Left cardiac atrium (tissue), 4 donors: ENCODE data around the gene ITGBL1. TPM values are rescaled to one million over a fixed set of nuclear protein-coding genes. Genes with fewer than 3 reads are reported as not detected.

Experiments
- ATAC-seq, 2 donors: fragments of 200-7000 bp; cut with Tn5 transposase; one replicate each; pipeline ENCODE4 v1.9.1; 2020; ENCODE audit warnings: mild to moderate bottlenecking in 2 of 2, moderate library complexity in 2 of 2
- DNase-seq: peaks from one replicate; pipeline ENCODE4 v3.0.0-alpha.2; 2020
- intact Hi-C, 2 donors: fragments of 100-400 bp; cut with DNase I; formaldehyde crosslinking; loops; one replicate each; pipeline versions ENCODE4 v1.14.1 to v1.15.1; 2022 to 2023
- long read RNA-seq: library from polyadenylated mRNA; unstranded; transcript quantifications from one replicate; pipeline ENCODE4 v2.0.0, GENCODE V29; 2021
- total RNA-seq, 2 donors: library from RNA; stranded (reverse); fragmentation: NEBNext Ultra II Directional; extraction: Animal tissue kit (Norgen Biotek cat#: 25700); gene quantifications; one replicate each; pipeline ENCODE4 v1.2.1, GENCODE V29; 2021
- donor health status: DM: no; HTN: yes; CAD: no.
- donor health status: DM: no; HTN: yes; CAD: no; lungs with severe emphysema.
- donor health status: DM: yes; HTN: yes; CAD: no.
- donor health status: Dilated cardiomyopathy.

ITGBL1 gene, protein sequence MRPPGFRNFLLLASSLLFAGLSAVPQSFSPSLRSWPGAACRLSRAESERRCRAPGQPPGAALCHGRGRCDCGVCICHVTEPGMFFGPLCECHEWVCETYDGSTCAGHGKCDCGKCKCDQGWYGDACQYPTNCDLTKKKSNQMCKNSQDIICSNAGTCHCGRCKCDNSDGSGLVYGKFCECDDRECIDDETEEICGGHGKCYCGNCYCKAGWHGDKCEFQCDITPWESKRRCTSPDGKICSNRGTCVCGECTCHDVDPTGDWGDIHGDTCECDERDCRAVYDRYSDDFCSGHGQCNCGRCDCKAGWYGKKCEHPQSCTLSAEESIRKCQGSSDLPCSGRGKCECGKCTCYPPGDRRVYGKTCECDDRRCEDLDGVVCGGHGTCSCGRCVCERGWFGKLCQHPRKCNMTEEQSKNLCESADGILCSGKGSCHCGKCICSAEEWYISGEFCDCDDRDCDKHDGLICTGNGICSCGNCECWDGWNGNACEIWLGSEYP
- 10 to 100 TPM; 11.6 to 16.1 TPM for total RNA-seq
- long read RNA-seq, transcript ITGBL1-202 (11 exons, 2,494 nt), result major isoform, 10 of 13 reads
- long read RNA-seq, partial matches to known transcripts, result 0 of 13 reads
- long read RNA-seq, other reads (novel, unspliced or antisense), result 3 of 13 reads

DNA sequence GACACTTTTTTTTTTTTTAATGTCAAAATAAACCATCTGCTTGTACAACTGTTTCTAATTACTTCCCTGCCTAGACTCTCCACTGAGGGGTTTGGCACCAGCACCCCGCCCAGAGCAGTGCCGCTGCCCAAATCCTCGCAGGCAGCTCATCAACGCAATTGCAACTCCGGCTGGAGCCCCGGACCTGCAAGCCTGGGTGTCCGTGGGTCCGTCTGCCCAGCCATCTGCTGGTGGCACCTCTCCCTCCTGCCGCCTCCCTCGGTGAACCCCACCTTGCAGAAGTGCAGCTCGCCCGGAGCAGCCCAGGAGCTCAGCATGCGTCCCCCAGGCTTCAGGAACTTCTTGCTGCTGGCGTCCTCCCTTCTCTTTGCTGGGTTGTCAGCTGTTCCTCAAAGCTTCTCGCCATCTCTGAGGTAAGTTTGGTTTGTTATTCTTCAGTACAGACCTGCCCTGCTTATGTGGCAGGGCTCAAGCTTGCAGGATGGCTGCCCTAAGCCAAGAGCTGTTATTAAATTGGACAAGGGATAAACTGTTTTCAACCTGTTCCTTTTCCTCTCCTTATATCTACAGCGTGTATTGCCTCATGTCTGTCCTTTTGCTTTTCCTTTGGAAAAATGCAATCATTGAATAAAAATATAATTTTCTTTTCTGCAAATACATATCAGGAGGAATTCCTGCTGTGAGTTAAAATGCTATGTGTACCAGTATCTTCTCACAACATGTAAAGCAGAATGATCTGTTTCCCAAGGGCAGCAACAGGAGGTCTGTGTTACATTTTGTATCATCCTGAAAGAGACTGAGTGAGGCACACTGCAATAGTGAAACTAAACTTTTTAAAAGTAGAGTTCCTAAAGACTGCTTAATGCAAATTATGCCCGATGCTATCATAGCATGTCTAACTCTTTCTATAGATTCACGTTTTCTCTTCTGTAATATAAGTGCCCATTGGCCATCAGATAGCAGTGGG is at the start of gene ITGBL1:
Gene ITGBL1 (plus strand): TSS at position 157 of the 967 bp plus-strand sequence. CDS start 159 bp downstream, at position 316.
- intact Hi-C loops, result no loop called here
- peak; percentile 34 for DNase-seq
- peak; percentile 48 to 71 for ATAC-seq

DNA sequence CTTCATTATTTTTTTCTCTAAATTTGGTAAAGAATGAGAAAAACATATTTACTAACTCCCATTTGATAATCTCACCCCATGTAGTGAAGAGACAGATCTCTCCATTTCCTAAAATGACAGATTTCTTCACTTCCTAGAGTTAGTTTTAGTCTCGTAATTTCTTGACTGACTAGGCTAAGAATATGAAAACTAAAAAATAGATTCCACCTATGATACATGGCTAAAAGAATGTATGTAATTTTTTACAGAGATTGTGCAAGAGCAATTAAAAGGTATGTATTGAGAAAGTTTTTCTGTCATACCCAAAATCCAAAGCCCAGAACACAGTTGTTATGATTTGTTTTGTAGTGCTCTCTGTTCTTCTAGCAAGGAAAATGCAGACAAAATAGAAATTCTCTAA is 45.7 kb upstream of the ITGBL1 start:
- no peak for DNase-seq
- intact Hi-C loops, result no loop called here
- ATAC-seq, result no peak

DNA sequence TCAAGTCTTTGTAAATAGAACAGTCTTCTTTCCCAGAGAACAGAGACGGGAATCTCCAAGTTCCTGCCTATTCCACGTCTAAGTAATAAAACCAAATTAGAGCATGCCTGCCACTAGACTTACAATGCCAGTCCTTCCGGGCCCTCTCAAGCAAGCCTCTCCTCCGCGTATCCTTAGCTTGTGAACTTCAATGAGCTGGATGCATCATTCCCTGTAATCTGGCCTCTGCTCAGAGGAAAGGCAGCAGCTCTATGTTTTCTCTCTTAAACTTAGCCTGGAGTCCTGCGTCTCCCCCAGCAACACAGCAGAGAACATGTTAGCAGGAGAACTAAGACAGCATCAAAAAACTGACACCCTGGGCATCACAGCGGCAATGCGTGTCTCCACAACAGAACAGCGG is 44.3 kb upstream of the ITGBL1 start:
- no peak for DNase-seq
- ATAC-seq, result peak in 1 of 2 donors; percentile 55
- intact Hi-C loops, result no loop called here

DNA sequence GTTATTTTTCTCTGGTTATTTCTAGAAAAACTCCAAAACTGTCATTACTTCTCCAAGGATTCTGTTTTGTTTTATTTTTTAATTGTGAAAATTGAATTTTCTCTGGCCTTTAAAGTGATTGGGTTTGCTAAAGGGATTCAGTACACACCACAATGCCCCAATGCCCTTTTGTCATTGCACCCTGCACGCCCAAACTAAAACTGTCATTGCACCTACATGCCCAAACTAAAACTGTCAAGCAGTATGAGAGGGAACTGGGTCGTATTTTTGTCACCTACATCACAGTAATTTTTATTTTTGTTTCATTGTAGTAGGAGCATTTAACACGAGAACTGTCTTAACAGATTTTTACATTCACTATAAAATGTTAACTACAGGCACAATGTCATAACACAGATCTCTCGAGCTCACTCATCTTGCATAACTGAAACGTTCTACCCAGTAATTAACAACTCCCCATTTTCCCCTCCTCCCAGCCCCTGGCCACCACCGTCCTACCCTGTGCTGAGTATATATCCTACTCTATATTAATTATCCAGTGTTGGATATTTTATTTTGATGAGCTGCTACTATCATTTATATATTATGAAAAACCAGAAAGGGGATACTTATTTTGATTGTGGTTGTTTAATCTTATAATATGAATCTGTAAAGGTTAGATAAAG is 43.4 kb upstream of the ITGBL1 start:
- intact Hi-C loops, result no loop called here
- no peak for DNase-seq
- ATAC-seq, result peak; percentile 57 to 78

DNA sequence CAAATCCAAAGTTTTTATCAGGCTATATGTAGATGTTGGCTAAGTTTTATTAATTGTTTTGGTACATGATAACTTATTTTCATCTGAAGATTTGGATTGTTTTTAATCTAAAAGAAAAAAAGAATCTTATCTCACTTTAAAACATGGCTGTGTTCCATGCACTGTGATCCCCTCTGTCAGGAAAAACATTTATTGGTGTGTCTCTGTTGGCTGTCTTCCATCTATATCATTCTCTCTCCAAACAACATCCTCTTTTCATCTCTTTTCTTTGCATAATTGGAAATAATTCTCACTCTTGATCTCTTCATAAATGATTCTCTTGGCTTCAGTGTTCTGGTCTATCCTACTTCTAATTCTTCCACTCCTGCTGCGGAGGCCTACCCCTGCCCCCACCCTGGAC is 40.4 kb upstream of the ITGBL1 start:
- intact Hi-C loops, result no loop called here
- DNase-seq (no peak), ATAC-seq (no peak)

DNA sequence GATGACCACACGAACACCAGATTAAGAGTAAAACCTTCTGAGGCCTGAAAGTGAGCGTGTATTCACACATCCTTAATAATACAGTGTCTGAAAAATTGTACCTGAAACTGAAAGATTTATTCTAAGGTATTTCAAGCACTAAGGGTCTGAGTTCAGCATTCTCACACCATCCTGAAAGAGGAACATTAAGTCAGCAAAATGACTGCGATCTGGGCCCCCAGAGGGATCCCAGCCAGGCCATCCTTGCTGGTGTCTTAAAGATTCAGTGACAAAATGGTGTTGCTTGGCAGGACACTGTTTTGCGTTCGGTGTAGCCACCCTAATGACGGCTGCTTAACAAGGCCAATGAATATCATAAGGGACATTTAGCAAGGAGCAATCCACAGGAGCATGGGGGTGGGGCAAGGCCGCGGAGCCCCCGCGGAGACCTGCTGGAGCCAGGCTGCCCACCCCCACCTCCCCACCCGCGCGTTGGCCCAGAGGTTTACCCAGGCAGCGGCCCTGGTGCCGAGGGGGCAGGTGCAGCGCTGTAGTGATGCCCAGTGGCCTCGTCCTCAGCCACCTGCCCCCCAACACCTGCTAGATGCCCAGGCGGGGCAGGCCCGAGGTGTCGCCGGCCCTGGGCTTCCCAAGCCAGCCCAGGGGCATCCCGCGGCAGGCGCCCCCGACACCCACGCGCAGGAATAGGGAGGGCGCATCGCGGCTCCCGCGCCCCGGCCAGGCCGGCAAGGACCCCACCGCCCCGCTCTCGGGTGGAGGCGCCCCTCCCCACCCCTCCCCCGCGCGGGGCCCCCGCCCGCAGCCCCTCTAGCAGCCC is 36.9 kb upstream of the ITGBL1 start:
- ATAC-seq (peak; percentile 56 to 57), DNase-seq (no peak)
- intact Hi-C loops, result no loop called here

DNA sequence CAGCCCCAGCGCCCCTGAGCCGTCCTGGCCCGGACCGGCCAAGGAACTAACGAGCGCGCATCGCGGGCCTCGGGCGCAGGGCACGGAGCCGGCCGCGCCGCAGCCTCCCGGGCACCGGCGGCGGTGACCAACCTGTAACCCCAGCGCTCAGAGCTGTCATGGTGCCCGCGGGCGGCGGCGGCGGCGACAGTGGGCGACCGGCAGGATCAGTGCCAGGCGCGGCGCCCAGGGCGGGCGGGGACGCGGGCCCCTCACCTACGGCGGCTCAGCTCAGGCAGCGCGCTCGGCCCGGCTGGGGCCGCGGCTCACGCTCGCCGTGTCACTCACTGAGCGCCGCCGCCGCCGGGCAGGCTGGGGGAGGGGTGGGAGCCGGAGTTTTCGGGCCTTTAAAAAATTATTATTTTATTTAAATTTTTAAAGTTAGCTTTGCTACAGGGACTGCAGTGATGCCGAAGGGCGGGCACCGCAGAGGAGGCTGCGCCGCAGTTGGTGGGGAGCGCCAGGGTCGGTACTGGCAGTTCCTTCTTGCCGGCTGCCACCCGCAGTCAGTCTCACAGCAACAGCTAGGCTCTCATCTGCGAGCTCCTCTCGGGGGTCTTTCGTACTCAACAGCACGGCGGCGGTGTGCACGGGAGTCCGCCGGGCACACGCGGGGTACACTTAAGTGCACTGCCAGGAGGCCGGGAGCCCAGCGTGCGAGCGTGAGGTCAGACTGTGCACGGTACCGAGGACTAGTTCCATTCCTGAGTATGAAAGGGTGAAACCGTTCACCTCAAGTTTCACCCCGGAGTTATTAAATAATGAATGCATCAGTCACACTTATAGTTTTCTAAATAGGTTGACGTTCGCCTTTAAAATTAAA is 36.1 kb upstream of the ITGBL1 start, which contains the start of gene NALCN:
Gene NALCN (minus strand): TSS at position 328 of the 862 bp plus-strand sequence. CDS start 17,382 bp downstream, outside the sequence.
- ATAC-seq (peak; percentile 91 to 93), DNase-seq (peak; percentile 27)
- intact Hi-C loops, result no loop called here

DNA sequence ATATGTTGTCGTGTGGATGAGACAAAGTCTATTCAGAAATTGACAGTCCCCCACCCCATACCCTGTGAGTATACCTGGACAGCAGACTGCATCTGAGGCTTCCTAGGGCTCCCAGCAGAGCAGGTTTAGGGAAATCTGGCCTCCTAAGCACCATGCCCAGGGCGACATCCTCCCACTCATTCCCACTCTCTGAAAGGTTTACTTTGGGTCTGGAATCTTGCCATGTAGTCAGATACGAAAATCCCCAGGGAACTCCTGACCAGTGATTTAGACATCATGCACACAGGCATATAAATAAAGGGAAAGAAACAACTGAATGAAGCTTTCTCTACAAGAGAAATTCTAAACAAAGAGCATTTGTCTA is 35.5 kb upstream of the ITGBL1 start:
- intact Hi-C loops, result no loop called here
- DNase-seq (no peak), ATAC-seq (peak; percentile 24 to 53)

DNA sequence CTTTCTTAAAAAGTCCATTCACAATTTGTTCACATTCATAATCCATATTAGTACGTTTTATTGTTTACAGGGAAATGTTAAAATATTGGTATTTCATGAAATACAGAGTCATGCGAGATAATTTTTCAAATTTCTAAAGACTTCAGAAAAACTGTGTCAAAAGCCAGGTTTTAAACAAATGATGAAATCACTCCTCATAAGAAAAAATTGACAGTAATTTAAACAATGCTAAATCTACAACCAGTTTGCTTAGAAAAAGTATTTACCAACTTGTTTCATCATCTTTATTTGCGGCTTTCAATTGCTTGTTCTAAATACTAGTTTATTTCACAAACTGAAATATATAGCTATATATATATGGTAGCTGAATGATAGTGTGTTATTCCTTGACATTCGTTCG is 35.0 kb upstream of the ITGBL1 start:
- ATAC-seq (no peak), DNase-seq (no peak)
- intact Hi-C loops, result no loop called here

DNA sequence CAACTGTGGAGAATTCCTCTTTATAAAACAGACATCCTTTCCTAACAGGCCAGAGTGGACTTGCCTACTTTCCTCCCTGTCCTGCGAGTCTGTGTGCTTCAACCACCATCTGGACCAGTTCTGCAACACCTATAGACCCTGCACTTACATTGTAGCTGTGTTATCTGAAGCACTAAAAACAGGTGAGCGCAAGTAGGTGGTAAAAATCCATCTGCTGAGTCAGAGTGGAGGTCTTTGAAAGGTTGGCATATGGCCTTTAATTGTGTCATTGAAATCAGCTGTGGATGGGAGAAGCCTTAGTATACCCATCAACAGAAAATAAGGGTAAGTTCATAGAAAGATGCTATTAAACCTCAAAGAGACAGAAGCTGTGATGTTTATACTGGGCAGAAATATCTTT is 28.6 kb upstream of the ITGBL1 start:
- intact Hi-C loops, result no loop called here
- DNase-seq, result no peak
- no peak for ATAC-seq

DNA sequence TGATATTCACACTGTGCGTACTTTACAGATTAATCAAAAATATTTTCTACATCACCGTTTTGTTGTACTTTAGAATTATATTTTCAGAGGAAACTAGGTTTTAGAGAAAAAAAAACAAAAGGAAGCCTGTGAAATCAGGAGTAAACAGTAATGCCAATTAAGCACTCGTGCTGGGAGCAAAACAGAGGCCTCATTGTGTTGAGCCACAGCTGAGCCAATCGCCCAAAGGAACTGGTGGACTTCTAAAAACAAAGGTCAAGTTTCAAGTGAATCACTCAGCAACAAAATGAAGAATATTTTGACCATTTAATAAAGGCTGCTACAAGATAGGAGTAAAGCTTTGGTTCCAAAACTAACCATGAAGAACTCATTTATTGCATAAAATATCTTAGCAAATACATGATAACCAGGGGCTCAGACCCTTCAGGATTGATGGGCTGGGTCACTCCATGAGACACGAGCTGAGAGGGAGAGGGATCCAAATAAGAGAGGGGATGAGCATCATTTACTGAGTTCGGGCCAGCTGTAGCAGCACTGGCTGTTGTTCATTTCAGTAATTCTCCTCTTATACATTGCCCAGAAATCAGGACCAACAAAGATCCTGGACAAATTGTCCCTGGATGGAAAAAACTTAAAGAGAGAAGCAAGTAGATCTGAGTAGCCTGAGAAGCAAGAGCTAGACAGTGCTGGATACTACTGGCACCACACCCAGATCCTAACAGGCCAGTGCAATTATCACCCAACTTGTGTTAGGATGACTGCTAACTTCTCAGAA is 27.9 kb upstream of the ITGBL1 start:
- ATAC-seq (peak in 1 of 2 donors; percentile 77), DNase-seq (peak; percentile 28)
- intact Hi-C loops, result no loop called here

DNA sequence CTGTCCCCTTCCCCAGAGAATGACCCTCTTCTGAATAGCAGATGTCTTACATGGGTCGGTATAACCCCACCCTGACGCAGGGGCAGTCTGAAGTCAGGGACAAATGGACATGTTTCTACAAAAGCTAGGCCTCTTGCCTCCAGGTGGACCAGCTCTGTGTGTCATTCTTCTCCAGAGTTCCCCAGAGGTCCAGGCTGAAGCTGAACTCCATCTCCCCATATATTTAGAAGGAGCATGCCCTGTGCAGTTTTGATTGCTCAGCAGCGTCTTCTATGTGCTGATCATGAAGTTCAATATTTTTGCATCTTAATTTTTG is 27.4 kb upstream of the ITGBL1 start:
- DNase-seq, result no peak
- intact Hi-C loops, result no loop called here
- peak in 1 of 2 donors; percentile 12 for ATAC-seq

DNA sequence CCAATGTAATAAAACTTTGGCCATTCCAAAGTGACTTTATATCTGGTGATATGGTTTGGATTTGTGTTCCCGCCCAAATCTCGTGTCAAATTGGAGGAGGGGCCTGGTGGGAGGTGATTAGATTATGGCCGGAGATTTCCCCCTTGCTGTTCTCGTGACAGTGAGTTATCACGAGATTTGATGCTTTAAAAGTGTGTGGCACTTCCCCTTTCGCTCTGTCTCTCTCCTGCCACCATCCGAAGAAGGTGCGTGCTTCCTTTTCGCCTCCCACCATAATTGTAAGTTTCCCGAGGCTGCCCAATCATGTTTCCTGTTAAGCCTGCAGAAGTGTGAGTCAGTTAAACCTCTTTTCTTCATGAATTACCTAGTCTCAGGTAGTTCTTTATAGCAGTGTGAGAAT is 26.9 kb upstream of the ITGBL1 start:
- ATAC-seq (no peak), DNase-seq (no peak)
- intact Hi-C loops, result no loop called here

DNA sequence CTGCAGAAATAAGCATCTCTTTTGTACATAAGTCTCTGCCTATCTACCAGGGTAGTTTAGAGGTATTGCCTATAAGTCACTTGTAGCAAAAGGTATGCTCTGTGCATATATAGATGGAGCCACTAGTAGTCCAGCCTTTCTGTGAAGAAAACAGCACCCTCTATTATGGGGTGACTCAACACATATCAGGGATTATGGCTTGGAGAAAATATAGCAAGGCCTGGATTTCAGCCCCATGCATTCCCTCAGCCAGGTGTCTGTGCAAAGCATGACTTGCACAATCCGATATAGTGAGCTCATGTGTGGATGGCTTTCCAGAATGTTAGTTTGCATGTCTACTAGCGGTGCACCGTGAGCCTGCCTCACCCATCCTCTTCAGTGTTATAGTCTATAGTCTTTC is 22.7 kb upstream of the ITGBL1 start:
- DNase-seq, result no peak
- ATAC-seq, result no peak
- intact Hi-C loops, result no loop called here

DNA sequence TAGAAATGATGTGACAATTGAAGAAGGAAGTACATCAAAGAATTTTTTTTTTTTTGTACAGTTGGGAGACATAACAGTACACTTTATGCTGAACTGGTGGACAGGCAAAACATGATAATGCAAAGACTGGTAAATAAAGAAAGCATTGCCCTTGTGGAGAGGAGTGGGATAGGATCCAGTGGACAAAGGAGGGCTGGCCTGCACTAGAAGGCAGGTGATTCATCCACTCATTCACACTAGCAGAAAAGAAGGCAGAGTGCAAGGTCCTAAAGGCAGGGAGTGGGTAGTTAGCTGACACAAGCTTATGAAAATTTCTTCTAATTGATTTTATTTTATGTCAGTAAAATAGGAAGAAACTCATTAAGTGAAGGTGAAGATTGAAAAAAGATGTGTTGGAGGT is 18.6 kb upstream of the ITGBL1 start:
- DNase-seq (no peak), ATAC-seq (no peak)
- intact Hi-C loops, result no loop called here

DNA sequence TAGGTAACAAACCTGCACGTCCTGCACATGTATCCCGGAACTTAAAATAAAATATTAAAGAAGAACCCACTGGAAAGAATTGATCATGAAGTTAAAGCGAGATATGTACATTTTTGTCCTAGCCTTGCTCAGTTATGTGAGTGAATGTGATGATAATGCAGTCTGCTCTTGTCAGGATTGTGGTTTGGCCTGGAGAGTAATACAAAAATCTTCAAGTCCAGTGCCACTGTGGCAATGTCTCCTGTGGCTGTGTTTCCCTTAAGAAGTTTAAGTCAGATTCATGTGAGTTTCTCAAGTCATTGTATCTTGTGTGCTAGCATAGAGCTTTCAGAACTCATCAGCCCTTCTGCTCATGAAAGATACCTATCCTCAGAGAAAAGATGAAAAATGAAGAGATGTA is 18.0 kb upstream of the ITGBL1 start:
- no peak for DNase-seq
- no peak for ATAC-seq
- intact Hi-C loops, result no loop called here

DNA sequence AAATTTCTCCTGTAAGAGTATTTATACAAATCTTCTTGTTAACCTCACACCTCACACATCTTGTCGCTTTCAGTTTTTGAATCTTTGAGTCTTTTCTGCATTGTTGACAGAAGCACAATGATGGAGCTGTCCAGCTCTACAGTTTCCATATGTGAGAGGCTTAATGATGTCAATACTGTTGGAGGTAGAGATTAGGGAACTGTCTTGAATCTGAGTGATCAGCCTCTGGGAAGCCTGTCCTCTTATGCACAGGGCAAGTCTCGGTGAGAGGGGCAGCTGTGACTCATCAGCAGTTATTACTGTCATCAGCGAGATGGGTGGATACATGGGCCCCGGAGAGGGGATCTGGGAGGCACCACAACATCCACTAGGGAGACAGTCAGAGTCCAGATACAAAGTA is 4.6 kb upstream of the ITGBL1 start:
- ATAC-seq (no peak), DNase-seq (no peak)
- intact Hi-C loops, result no loop called here
